Fibroblast of the aortic adventitia (primary cell): ENCODE results near the gene IL34. TPM values are rescaled to one million over a fixed set of nuclear protein-coding genes. Genes with fewer than 3 reads are reported as not detected.
"Not testable (repeated sequence)": the region's sequence is repeated elsewhere in the genome, so short reads cannot be mapped to it uniquely, and the experiment has no call there.

ENCODE experiments used
- DNase-seq: peaks from one replicate; pipeline ENCODE4 v3.0.0-alpha.2; 2010; ENCODE audit warnings: low read depth
- H3K4me3 ChIP-seq: 2 replicates; pipeline ENCODE4 v1.5.1; 2011; ENCODE audit warnings: low read depth, mild to moderate bottlenecking, control low read depth, low read length, moderate library complexity
- CTCF ChIP-seq: IDR thresholded peaks from 2 replicates; pipeline ENCODE4 v1.5.1; 2011; ENCODE audit warnings: mild to moderate bottlenecking, low read length, control low read depth, inconsistent platforms; ENCODE audit not compliant: insufficient read depth
- total RNA-seq: library from RNA; depleted of rRNA; stranded (reverse); fragments of >200 nt; gene quantifications from 2 replicates; pipeline ENCODE4 v1.2.3, GENCODE V29; 2012; ENCODE audit warnings: low replicate concordance

Gene IL34
- total RNA-seq, 1 donor = 10.9 TPM

DNA sequence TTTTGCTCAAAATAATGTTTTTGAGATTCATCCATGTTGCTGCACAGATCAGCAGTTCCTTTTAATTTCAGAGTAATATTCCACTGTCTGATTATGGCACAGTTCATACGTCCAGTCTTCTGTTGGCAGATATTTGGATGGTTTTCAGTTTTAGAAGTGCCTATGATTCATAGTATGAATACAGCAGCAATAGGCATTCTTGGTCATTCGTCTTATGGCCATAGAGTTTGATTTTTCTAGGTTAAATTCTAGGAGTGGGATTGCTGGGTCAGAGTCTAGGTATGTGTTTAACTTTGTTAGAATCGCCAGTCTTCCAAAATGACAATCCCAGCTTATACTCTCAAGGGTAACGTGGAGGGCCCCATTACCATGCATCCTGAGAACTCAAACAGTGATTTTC lies 11.5 kb upstream of the IL34 start:
- no peak for TF ChIP-seq CTCF
- peak; percentile 68 for DNase-seq
- no peak overlapping the region for H3K4me3 ChIP-seq

GRCh38 chr16:70635336-70636016 lies 10.9 kb upstream of the IL34 start:
- TF ChIP-seq CTCF = no peak
- no peak overlapping the region for H3K4me3 ChIP-seq
- DNase-seq = peak; percentile 91

DNA sequence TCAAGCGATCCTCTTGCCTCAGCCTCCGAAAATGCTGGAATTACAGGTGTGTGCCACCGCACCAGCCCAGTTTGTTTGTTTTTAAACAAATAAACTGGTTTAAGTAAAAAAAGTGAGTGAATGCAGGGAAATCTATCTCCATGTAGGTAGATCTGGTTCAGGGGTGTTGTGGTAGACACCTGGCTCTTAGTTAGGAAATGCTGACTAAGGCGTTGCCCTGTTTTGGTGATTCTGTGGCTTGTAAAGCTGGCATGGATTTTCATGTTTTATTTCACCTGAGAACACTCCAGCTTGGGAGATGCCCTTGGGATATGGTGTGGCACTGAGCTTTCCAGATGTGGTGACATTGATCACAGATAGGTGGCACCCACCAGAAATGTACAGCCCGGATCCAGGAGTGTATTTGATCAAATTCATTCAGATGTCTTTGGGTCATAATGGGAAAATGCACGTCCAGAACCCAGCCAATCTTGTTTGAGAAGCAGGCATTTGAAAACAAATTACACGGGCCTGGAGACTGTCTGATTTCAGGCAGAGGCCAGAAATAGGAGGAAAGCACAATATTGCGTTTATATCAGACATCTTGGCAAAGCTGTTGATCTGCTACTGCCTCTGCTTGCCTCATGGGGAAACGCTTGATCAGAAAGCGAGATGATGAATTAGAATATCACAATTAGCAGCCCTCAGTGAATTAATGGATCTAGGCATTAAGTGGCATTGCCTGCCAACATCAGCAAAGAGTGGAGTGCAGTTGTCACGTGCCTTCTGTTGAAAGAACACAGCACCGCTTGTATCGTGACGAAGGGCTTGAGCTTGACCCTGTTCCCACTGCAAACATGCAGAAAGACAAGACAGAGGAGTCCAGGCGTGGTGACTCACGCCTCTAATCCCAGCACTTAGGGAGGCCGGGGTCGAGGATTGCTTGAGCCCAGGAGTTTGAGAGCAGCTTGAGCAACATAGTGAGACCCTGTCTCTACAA lies 7.3 kb upstream of the IL34 start:
- TF ChIP-seq CTCF = no peak
- no peak overlapping the region for H3K4me3 ChIP-seq
- DNase-seq = peak; percentile 83

DNA sequence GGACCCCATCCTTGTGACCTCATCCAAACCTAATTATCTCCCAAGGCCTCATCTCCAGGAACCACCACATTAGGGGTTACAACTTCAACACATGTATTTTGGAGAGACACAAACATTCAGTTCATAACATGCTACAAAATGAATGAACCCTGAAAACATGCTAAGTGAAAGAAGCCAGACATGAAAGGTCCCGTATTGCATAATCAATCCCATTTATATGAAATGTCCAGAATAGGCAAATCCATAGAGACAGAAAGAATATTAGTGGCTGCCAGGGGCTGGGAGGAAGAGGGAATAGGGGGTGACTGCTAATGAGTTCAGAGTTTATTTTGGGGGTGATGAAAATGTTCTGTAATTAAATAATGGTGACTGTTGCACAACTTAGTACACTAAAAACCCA lies 3.7 kb upstream of the IL34 start:
- DNase-seq = no peak
- H3K4me3 ChIP-seq = no peak overlapping the region
- TF ChIP-seq CTCF = no peak

- H3K4me3 ChIP-seq, DNase-seq: not testable (repeated sequence)
Measured at GRCh38 chr16:70643264-70643663, 3.1 kb upstream of the IL34 start.

DNA sequence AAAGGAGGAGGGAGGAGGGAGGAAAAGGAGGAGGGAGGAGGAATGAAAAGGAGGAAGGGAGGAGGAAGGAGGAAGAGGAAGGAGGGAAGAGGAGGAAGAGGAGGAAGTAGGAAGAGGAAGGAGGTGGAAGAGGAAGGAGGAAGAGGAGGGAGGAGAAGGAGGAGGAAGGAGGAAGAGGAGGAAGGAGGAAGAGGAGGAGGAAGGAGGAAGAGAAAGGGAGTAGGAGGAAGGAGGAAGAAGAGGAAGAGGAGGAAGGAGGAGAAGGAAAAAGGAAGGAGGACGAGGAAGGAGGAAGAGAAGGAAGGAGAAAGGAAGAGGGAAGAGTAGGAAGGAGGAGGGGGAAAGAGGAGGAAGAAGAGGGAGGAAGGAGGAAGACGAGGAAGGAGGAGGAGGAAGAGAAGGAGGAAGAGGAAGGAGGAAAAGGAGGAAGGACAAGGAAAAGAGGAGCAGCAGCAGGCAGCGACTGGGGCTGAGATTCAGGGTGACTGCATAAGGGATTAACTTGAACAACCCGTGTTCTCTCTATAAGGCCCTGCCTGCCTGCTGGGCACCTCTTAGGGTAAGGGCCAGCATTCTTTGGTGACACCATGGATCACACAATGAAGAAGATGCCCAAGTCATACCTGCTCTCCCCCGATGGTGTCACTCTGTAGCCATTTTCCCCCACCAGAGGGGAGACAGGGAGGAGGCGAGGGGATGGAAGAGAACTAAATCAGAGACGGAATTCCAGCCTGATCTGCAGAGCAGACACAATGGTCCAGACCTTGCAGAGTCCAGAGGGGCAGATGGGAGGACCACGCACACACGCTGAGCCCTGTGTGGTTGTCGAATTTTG lies 1.4 kb upstream of the IL34 start:
- TF ChIP-seq CTCF = no peak
- DNase-seq = no peak
- H3K4me3 ChIP-seq = no peak overlapping the region
